AG04449 (cell line): ENCODE results near the gene MAL.

ENCODE experiments used
- CTCF ChIA-PET: fragments of 350-600 bp; formaldehyde crosslinking; extraction: SDS; loops from one replicate; lab custom pipeline; 2021; ENCODE audit warnings: antibody characterized with exemption; lab: Yijun Ruan, JAX
- POLR2A ChIA-PET: fragments of 400-600, 350-600 bp; formaldehyde crosslinking; extraction: SDS; loops from one replicate; lab custom pipeline; 2020; ENCODE audit warnings: antibody characterized with exemption, inconsistent platforms; lab: Yijun Ruan, JAX
- DNase-seq: peaks from one replicate; pipeline ENCODE4 v3.0.0-alpha.2; 2010; ENCODE audit warnings: low read depth, low spot score
- H3K4me3 ChIP-seq: 2 replicates; pipeline ENCODE4 v1.5.1; 2011; ENCODE audit warnings: low read depth, mild to moderate bottlenecking, control low read depth, low read length
- CTCF ChIP-seq: IDR thresholded peaks from one replicate; pipeline ENCODE4 v1.5.1; 2011; ENCODE audit warnings: mild to moderate bottlenecking, moderate library complexity, low read length, control low read depth, inconsistent platforms; ENCODE audit not compliant: insufficient read depth; ENCODE audit errors: missing control alignments

The MAL gene

GRCh38 chr2:95048825-95049682 is 23.5 kb downstream of the MAL start:
- POLR2A ChIA-PET = no interaction called here
- no peak overlapping the region for H3K4me3 ChIP-seq
- CTCF ChIA-PET = no interaction called here
- DNase-seq = no peak
- TF ChIP-seq CTCF = no peak

- ChIA-PET CTCF (no interaction called here), POLR2A (no interaction called here)
- no peak for TF ChIP-seq CTCF
- DNase-seq = no peak
- H3K4me3 ChIP-seq = no peak overlapping the region
These were observed 24.1 kb downstream of the MAL start for GRCh38 chr2:95049683-95049955.

- no peak for TF ChIP-seq CTCF
- DNase-seq = no peak
- ChIA-PET POLR2A (no interaction called here), CTCF (no interaction called here)
- H3K4me3 ChIP-seq = no peak overlapping the region
These were observed 24.5 kb downstream of the MAL start for GRCh38 chr2:95049961-95050360.

DNA sequence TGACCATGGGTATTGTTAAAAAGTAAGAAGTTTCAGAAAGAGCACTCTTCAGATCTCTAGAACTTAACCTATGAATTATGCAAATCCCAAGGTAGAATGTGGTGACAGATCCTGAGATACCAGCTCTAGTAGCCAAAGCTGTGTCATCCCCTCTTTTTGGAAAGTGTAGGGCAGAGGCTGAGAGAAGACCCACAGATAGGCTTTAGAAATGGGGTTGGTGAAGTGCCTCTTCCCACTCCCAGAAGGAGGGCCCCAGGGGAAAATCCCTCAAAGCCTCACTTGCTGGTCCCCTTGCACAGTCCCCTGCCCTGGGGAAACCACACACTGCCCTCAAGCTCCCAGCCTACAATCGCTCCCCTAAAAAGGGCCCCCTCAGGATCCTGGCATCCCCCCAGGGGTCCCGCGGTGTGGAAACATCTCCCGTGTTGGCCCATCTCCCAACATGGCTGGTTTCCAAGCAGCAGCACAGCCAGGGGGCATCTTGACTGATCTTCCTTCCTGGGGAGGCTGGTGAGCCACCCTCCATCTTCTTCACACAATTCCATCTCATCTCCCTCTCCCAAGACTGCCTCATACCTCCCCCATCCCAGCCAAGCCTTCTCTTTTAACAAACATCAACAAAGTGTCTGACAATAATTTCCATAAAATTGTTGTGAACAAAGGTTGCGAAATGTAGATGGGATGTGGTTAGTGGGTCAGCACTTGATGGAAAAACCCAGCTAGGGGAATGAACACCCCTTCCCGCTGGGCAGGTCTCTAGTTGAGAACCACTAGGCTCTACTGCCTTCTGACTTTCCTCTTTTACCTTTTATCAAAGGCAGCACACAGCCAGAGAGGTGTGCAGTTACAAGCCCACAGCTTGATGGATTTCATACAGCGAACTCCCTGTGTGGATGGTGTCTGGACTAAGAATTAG is 25.1 kb downstream of the MAL start:
- no peak for TF ChIP-seq CTCF
- ChIA-PET POLR2A (no interaction called here), CTCF (no interaction called here)
- DNase-seq = no peak
- H3K4me3 ChIP-seq = no peak overlapping the region

DNA sequence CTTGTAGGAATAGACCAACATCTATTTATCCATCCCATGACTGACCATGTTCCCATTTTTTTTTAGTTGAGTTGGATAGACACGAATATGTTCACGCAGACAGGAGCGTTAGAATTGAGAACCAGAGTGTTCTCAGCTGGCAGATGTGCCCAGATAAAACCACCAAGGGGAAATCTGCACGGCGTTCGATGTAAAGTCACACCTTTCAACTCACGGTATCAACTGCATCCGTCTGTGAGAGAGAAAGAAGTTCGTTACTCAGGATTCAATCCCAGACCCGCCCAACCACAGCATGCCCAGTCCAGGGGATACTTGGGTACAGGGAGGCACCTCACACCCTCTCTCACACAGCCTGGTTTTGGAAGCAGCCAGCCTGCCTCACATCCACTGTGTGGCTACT is 26.1 kb downstream of the MAL start:
- CTCF ChIA-PET = interaction anchor here (1.7 kb wide), 1 partner anchor 13 kb away, joined by 5 read pairs; no protein-coding TSS in a partner anchor
- POLR2A ChIA-PET = no interaction called here
- H3K4me3 ChIP-seq = no peak overlapping the region
- DNase-seq = no peak
- no peak for TF ChIP-seq CTCF

GRCh38 chr2:95052307-95052706 is 26.8 kb downstream of the MAL start:
- H3K4me3 ChIP-seq = no peak overlapping the region
- ChIA-PET POLR2A (no interaction called here), CTCF (interaction anchor here (1.7 kb wide), 1 partner anchor 12 kb away, joined by 5 read pairs; no protein-coding TSS in a partner anchor)
- DNase-seq = no peak
- TF ChIP-seq CTCF = no peak
